Right cardiac atrium (tissue), 5 donors: ENCODE measurements around the gene DNM1L. TPM values are rescaled to one million over a fixed set of nuclear protein-coding genes. Genes with fewer than 3 reads are reported as not detected.
"Not testable (repeated sequence)": the region's sequence is repeated elsewhere in the genome, so short reads cannot be mapped to it uniquely, and the experiment has no call there.

Source experiments
- ATAC-seq, 2 donors: fragments of 200-7000 bp; cut with Tn5 transposase; one replicate each; pipeline versions ENCODE4 v1.8.0 to v1.9.1; 2020; ENCODE audit warnings: moderate library complexity in 2 of 2, mild to moderate bottlenecking in 1 of 2
- DNase-seq, 3 donors: peaks; one replicate each; pipeline ENCODE4 v3.0.0-alpha.2; 2020
- H3K27ac ChIP-seq: one replicate; pipeline ENCODE4 v1.5.1; 2013; ENCODE audit warnings: mild to moderate bottlenecking, low read length, control low read depth, moderate library complexity
- H3K27me3 ChIP-seq: one replicate; pipeline ENCODE4 v1.6.1; 2013; ENCODE audit not compliant: control insufficient read depth, insufficient read depth
- H3K4me1 ChIP-seq: one replicate; pipeline ENCODE4 v1.6.1; 2013; ENCODE audit warnings: low read length; ENCODE audit not compliant: control insufficient read depth, insufficient read depth
- H3K4me3 ChIP-seq: one replicate; pipeline ENCODE4 v1.5.1; 2013; ENCODE audit warnings: low read length, control low read depth
- H3K9me3 ChIP-seq: one replicate; pipeline ENCODE4 v1.6.1; 2013; ENCODE audit warnings: low read length; ENCODE audit not compliant: control insufficient read depth
- WGBS: extraction: QIAGEN DNeasy Blood & Tissue Kit; methylation state at CpG from one replicate; pipeline ENCODE4 v1.1.7; 2013; 5-methylcytosine and 5-hydroxymethylcytosine counted together
- intact Hi-C, 4 donors: fragments of 100-400 bp; cut with DNase I; formaldehyde crosslinking; loops; one replicate each; pipeline versions ENCODE4 v1.11.0 to v1.14.0; 2022 to 2023
- polyA plus RNA-seq: library from polyadenylated mRNA; stranded (reverse); fragments of 200-250 nt; gene quantifications from one replicate; pipeline ENCODE4 v1.2.3, GENCODE V29; 2013
- total RNA-seq, 4 donors: library from RNA; stranded (reverse); fragmentation: NEBNext Ultra II Directional; extraction: Animal tissue kit (Norgen Biotek cat#: 25700); gene quantifications; one replicate each; pipeline ENCODE4 v1.2.1, GENCODE V29; 2021
- donor health status: healthy with polysubstance abuse.
- donor health status: DM: no; HTN: yes; CAD: no.
- donor health status: DM: no; HTN: no; CAD: no.
- donor health status: DM: no; HTN: yes; CAD: no; lungs with severe emphysema.
- donor health status: DM: yes; HTN: yes; CAD: no.

DNM1L gene
- total and polyA plus RNA-seq, 5 donors: 41.7 to 73.0 (median 61.2) TPM

GRCh38 chr12:32695787-32696186, 16.7 kb downstream of the DNM1L start:
- 96% methylated on average over 3 of the region's 3 CpGs for WGBS
- Histone ChIP-seq H3K4me1 (no peaks in the 10 kb centered on the region), H3K9me3 (no peaks in the 10 kb centered on the region), H3K27ac (no peak overlapping the region), H3K27me3 (no peaks in the 10 kb centered on the region), H3K4me3 (no peak overlapping the region)
- ATAC-seq (no peak), DNase-seq (no peak)
- intact Hi-C loops: no loop called here

- intact Hi-C loops: no loop called here
- Histone ChIP-seq H3K9me3 (no peaks in the 10 kb centered on the region), H3K27me3 (no peaks in the 10 kb centered on the region), H3K4me3 (no peak overlapping the region), H3K4me1 (no peaks in the 10 kb centered on the region), H3K27ac (no peak overlapping the region)
- DNase-seq: no peak
- WGBS: 92% methylated on average over 1 of the region's 1 CpG
- no peak for ATAC-seq
Measured at GRCh38 chr12:32697445-32697844, 18.3 kb downstream of the DNM1L start.

DNA sequence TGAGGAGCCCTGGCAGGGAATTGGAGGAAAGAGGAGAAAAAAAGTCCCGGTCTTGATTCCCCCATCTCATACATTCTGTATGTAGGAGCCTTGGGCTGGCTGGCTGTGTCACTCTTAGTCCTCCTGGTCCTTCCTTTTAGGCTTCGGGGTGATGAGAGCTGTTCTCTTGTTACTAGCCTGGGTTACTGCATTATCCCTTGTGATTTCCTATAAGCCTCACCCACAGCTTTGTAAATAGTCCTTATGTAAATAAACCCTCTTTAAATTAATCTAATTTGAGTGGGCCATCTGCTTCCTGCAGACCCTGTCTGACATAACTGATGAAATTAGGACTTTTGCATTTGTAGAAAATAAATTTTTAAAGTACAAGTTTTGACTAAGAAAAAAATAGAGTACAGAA, 19.2 kb downstream of the DNM1L start:
- DNase-seq (no peak), ATAC-seq (no peak)
- H3K4me3 ChIP-seq: no peak overlapping the region
- 63% methylated on average over 2 of the region's 2 CpGs for WGBS
- no peak overlapping the region for H3K27ac ChIP-seq
- no peaks in the 10 kb centered on the region for H3K4me1 ChIP-seq
- H3K9me3 ChIP-seq: no peaks in the 10 kb centered on the region
- no peaks in the 10 kb centered on the region for H3K27me3 ChIP-seq
- intact Hi-C loops: no loop called here

GRCh38 chr12:32699437-32699836, 20.3 kb downstream of the DNM1L start:
- WGBS: 95% methylated on average over 8 of the region's 8 CpGs
- H3K27me3 ChIP-seq, intact Hi-C loops, H3K4me3 ChIP-seq, ATAC-seq, H3K27ac ChIP-seq, H3K9me3 ChIP-seq, DNase-seq, H3K4me1 ChIP-seq: not testable (repeated sequence)

DNA sequence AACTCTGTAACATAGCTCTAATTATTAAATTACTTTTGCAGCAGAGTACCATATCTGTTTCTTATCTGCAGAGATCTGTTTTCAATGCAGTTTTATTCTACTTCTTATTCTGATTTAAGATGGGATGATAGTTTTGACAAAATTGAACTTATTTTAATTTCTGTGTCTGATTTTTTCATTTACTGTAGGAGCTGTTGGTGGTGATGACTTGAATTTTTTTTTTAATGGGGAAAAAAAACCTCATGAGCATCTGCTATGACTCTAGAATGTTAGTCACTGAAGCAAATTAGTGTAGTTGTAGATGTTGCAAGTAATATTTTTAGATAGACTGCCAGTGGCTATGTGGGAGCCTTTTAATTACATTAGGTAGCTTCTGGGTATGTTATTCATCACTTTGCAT, 23.4 kb downstream of the DNM1L start:
- Histone ChIP-seq H3K9me3 (no peaks in the 10 kb centered on the region), H3K4me1 (no peaks in the 10 kb centered on the region), H3K27ac (no peak overlapping the region), H3K27me3 (no peaks in the 10 kb centered on the region), H3K4me3 (no peak overlapping the region)
- intact Hi-C loops: no loop called here
- DNase-seq (no peak), ATAC-seq (no peak)

- ATAC-seq (no peak), DNase-seq (no peak)
- WGBS: 78% methylated on average over 1 of the region's 1 CpG
- no peaks in the 10 kb centered on the region for H3K9me3 ChIP-seq
- H3K4me1 ChIP-seq: no peaks in the 10 kb centered on the region
- intact Hi-C loops: no loop called here
- H3K4me3 ChIP-seq: no peak overlapping the region
- H3K27ac ChIP-seq: no peak overlapping the region
- H3K27me3 ChIP-seq: no peaks in the 10 kb centered on the region
Measured at GRCh38 chr12:32702946-32703345, 23.8 kb downstream of the DNM1L start.

DNA sequence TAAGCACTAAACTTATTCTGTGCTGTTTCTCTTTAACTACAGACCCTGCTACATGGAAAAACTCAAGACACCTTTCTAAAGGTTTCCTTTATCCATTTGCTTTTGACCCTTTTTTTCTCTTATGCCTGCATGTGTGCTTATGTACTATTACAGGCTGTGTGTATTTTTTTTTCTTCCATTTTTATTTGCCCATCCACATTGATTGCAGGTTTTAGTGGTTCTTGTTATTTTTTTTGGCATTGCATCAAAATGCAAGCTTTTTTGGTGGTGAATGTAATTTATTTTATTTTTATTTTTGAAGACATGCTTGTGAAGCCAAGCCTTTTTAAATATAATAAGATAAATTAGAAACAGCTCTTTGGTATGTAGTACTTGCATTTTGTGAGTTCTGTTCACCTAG, 26.7 kb downstream of the DNM1L start:
- no peaks in the 10 kb centered on the region for H3K4me1 ChIP-seq

DNA sequence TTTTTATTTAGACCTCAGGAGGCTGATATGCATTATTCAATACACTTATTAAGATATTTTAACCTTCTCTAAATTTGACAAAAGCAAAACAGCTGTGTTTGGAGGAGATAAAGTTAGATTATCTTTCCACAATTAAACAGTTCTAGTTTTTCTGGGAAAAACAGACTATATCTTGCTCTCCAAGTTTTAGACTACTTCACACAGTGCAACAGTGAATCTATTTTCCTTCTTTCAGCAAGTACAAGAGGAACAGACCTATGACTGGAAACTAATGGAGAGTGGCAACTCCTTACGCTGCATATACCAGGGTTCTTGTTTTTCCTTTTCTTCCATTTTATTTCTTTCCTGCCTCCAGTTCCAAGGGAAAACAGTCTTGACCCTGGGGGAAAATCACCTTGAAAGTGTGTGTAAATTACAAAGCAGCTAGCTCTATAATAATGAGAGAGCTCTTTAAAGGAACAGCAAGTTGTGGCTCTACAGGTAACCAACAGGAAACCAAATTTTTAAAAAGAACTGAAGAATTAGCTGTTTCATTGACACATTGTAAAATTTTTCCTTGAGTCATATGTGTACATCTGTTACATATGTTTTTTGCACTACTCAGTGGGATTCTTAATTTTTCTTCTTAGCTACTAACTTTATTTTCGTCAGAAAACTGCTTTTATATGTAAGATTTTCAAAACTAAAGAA, 27.4 kb downstream of the DNM1L start:
- no peak overlapping the region for H3K27ac ChIP-seq
- H3K9me3 ChIP-seq: no peaks in the 10 kb centered on the region
- DNase-seq: no peak
- no peaks in the 10 kb centered on the region for H3K27me3 ChIP-seq
- no peaks in the 10 kb centered on the region for H3K4me1 ChIP-seq
- WGBS: 89% methylated on average over 2 of the region's 2 CpGs
- ATAC-seq: no peak
- intact Hi-C loops: no loop called here
- H3K4me3 ChIP-seq: no peak overlapping the region

More for the DNA sequence above, 26.7 kb downstream of the DNM1L start:
- no peaks in the 10 kb centered on the region for H3K27me3 ChIP-seq
- no peak overlapping the region for H3K4me3 ChIP-seq
- no peak for DNase-seq
- H3K27ac ChIP-seq: no peak overlapping the region
- no peaks in the 10 kb centered on the region for H3K9me3 ChIP-seq
- ATAC-seq: no peak
- intact Hi-C loops: no loop called here

- Histone ChIP-seq H3K4me3 (no peak overlapping the region), H3K27me3 (no peaks in the 10 kb centered on the region), H3K4me1 (no peaks in the 10 kb centered on the region), H3K27ac (no peak overlapping the region), H3K9me3 (no peaks in the 10 kb centered on the region)
- intact Hi-C loops: no loop called here
- ATAC-seq (no peak), DNase-seq (no peak)
- 78% methylated on average over 2 of the region's 2 CpGs for WGBS
Measured at GRCh38 chr12:32708926-32709325, 29.8 kb downstream of the DNM1L start.

- WGBS: 89% methylated on average over 4 of the region's 4 CpGs
- Histone ChIP-seq H3K9me3 (no peaks in the 10 kb centered on the region), H3K4me1 (no peaks in the 10 kb centered on the region), H3K27me3 (no peaks in the 10 kb centered on the region), H3K4me3 (no peak overlapping the region), H3K27ac (no peak overlapping the region)
- intact Hi-C loops: no loop called here
- DNase-seq (no peak), ATAC-seq (no peak)
Measured at GRCh38 chr12:32714772-32715171, 35.7 kb downstream of the DNM1L start.

GRCh38 chr12:32718926-32719325, 39.8 kb downstream of the DNM1L start:
- no peaks in the 10 kb centered on the region for H3K9me3 ChIP-seq
- ATAC-seq (no peak), DNase-seq (no peak)
- no peak overlapping the region for H3K4me3 ChIP-seq
- no peak overlapping the region for H3K27ac ChIP-seq
- H3K27me3 ChIP-seq: no peaks in the 10 kb centered on the region
- 98% methylated on average over 2 of the region's 2 CpGs for WGBS
- intact Hi-C loops: no loop called here
- no peaks in the 10 kb centered on the region for H3K4me1 ChIP-seq

DNA sequence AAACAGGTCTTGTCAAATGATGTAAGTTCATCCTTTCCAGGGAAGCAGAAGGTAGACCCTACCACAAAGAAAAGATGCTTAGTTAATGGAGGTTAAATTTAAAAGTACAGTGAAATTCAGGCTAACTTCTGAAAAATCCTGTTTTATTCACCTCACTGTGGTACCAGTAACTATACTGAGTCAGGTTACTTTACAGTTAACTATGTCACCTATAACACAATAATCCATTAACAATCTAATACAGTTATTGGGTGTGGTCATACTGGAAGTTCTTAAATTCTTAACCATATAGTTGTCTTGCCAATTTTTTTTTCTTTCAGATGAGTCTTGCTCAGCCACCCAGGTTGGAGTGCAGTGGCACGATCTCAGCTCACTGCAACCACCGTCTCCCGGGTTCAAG, 46.2 kb downstream of the DNM1L start:
- H3K4me1 ChIP-seq, DNase-seq, H3K27ac ChIP-seq, ATAC-seq, H3K27me3 ChIP-seq, H3K9me3 ChIP-seq, H3K4me3 ChIP-seq, intact Hi-C loops: not testable (repeated sequence)
- WGBS: 98% methylated on average over 3 of the region's 3 CpGs
